ENCODE results near the gene LPCAT4. TPM values are rescaled to one million over a fixed set of nuclear protein-coding genes. Genes with fewer than 3 reads are reported as not detected.
A peak's percentile ranks its signal among the peaks of the same experiment; 100 is the strongest.

LPCAT4 gene
- total and polyA plus RNA-seq, 8 donors: 9.7 to 34.6 (median 17.1) TPM

- ATAC-seq (no peak), FAIRE-seq (no peak), DNase-seq (no peak)
- Histone ChIP-seq H3K27me3 (no peaks in the 10 kb centered on the region), H3K9me3 (no peaks in the 10 kb centered on the region), H3K36me3 (no peaks in the 10 kb centered on the region), H3K4me3 (no peak overlapping the region), H3K4me1 (peaks cover 0 to 9% (median 0%) of the 10 kb centered on the region in 3 donors), H3K27ac (no peak overlapping the region)
- 63 to 66% methylated on average over 2 of the region's 2 CpGs for WGBS, 2 donors
- intact Hi-C loops (cut with DNase I): no loop called here
- no peak for TF ChIP-seq CTCF (IDR thresholded peaks at IDR 0.05)
Measured at GRCh38 chr15:34370129-34370528, 3.1 kb upstream of the LPCAT4 start.

DNA sequence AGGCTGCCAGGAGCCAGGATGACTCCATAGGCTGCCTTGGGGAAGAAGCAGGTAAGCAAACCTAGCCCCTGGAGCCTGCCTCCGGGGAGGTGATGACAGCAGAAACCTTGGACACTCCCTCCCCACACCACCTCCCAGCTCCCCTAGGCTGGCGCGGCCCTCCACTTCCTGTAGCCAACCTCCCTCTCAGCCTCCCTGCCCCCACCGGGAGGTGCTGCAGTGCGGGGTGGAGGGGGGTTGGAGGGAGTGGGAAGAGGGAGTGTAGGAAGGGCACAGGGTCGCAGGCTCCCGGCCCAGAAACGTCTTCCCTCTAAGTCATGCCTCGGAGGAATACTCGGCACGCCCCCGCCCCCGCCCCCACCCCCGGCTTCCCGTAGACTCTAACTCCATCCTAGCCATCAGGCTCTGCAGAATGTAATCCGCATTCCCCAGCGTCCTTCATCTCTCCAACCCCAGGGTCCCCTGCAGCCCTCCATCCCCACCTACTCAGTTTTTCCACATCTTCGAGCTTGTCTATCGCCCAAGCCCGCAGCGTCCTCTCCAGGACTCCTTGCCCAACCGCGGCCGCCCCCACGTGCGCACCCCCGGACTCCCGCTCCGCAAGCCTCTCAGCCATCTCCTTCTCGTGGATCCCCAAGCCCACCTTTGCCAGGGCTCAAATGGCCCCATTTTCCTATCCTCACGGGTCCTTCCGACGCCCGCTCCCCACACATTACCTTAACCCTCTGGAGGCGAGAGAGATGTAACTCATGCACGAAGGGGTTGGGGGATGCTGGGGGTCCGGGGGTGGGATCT, 528 bp downstream of the LPCAT4 start:
- peak overlapping the region; percentile 59 to 91 (median 84) for H3K4me3 ChIP-seq
- intact Hi-C loops (cut with DNase I): loop anchor here in 1 of 3 donors (10.0 kb wide), 1 partner anchor 132 kb away; no protein-coding TSS in a partner anchor
- H3K4me1 ChIP-seq: peaks cover 0 to 9% (median 0%) of the 10 kb centered on the region in 3 donors
- FAIRE-seq (no peak), ATAC-seq (peak; percentile 56 to 79 (median 66)), DNase-seq (peak; percentile 65 to 86 (median 76))
- no peaks in the 10 kb centered on the region for H3K27me3 ChIP-seq
- no peaks in the 10 kb centered on the region for H3K36me3 ChIP-seq
- no peaks in the 10 kb centered on the region for H3K9me3 ChIP-seq
- TF ChIP-seq CTCF (IDR thresholded peaks at IDR 0.05): no peak
- 0 to 1% methylated on average over 32 to 37 of the region's 37 CpGs for WGBS, 2 donors
- peak overlapping the region; percentile 92 to 99 (median 94) for H3K27ac ChIP-seq

DNA sequence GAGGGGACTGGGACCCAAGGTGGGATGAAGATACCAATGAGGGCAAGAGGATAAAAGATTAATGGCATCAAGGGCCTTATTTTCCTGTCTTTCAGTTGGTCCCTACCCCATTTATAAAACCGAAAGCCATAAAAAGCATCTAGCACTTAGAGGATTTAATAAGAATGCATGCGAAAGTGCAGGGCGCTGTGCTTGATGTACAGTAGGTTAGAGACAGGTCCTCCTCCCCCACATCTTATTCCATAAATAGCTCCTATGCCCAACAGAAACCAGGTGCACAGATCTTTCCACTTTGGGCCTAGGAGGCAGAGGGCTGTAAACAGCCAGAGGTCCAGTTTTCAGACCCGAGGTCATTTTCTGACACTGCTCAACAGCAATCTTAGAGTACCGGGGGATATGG, 1.2 kb downstream of the LPCAT4 start:
- intact Hi-C loops (cut with DNase I): loop anchor here in 1 of 3 donors (10.0 kb wide), 1 partner anchor 131 kb away; no protein-coding TSS in a partner anchor
- DNase-seq (no peak), FAIRE-seq (no peak), ATAC-seq (no peak)
- WGBS, 2 donors: 36 to 45% methylated on average over 5 of the region's 5 CpGs
- peak overlapping the region in 3 of 4 donors; percentile 92 to 99 (median 95) for H3K27ac ChIP-seq
- no peaks in the 10 kb centered on the region for H3K9me3 ChIP-seq
- H3K4me1 ChIP-seq: peaks cover 0 to 9% (median 0%) of the 10 kb centered on the region in 3 donors
- H3K27me3 ChIP-seq: no peaks in the 10 kb centered on the region
- H3K36me3 ChIP-seq: no peaks in the 10 kb centered on the region
- H3K4me3 ChIP-seq: peak overlapping the region in 3 of 4 donors; percentile 83 to 91 (median 86)
- TF ChIP-seq CTCF (IDR thresholded peaks at IDR 0.05): no peak

DNA sequence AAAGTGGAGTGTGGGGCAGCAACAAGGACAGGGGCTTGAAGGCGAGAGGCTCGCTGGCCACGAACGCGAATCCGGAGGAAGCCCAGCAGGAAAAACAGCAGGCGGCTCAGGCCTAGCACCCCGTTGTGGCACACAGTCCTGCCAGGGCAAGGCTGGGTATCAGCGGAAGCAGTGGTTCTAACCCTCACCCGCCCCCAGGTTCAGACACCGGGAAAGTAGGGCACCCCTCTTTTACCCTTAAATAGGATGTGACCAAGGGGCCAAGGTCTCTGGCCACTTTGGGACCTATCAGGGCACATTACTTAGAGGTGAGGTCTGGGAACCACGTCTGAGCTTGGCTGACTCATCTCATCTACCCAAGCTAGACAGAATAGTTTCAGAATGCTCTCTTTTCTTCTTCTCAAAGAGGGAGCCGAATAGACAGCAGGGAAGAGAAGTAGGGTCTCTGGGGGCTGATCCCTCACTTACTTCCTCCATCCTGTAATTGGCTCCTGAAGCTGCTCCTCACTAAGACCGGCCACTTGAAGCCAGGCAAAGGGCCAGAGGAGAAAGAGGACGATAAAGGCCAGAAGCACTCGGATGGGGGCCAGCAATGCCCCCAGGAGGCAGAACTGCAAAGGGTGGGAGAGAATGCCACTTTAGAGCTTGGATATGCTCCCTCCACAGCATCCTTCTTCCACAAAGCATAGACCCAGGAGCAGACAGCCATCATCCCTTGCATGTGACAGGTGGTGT, 1.7 kb downstream of the LPCAT4 start:
- Histone ChIP-seq H3K4me3 (peak overlapping the region in 1 of 4 donors; percentile 86), H3K27me3 (no peaks in the 10 kb centered on the region), H3K36me3 (no peaks in the 10 kb centered on the region), H3K27ac (no peak overlapping the region), H3K4me1 (peaks cover 0 to 9% (median 0%) of the 10 kb centered on the region in 3 donors), H3K9me3 (no peaks in the 10 kb centered on the region)
- ATAC-seq: no peak
- DNase-seq: no peak
- no peak for FAIRE-seq
- 84 to 91% methylated on average over 16 of the region's 16 CpGs for WGBS, 2 donors
- no peak for TF ChIP-seq CTCF (IDR thresholded peaks at IDR 0.05)
- intact Hi-C loops (cut with DNase I): loop anchor here in 1 of 3 donors (10.0 kb wide), 1 partner anchor 130 kb away; no protein-coding TSS in a partner anchor
